ENCODE results near the gene AP3D1.
"Not testable (repeated sequence)": the region's sequence is repeated elsewhere in the genome, so short reads cannot be mapped to it uniquely, and the experiment has no call there.

Gene AP3D1

DNA sequence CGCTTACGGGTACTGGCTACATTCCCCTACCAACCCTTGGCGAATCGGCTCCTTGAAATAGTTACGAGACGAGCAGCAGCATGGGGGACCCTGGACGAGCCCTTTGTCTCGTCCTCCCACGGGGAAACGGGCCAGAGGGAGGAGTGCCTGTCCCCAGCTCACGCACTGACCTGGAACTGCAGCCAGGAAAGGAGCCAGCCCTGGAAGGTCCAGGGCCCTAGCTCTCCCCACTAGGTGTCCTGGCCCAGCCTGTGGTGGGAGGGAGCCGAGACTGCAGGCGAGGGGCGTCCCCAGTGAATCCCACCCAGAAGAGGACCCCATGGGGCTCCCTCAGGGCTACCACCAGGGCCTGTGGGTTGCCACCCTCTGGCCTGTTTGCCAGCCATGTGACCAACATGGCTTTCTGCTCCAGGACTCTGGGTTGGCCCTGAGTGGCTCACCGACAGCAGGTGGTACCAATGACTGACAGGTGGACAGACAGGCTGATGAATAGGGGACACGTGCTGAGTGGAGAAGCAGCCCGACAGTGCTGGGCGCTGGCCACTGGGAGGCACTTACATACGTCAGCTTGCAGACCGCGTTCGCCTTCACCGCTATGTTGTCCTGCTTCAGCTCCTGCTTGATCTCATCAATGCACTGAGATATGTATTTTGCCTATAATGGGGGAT is 13.2 kb downstream of the AP3D1 start:
- TF ChIP-seq, protein P1, sequence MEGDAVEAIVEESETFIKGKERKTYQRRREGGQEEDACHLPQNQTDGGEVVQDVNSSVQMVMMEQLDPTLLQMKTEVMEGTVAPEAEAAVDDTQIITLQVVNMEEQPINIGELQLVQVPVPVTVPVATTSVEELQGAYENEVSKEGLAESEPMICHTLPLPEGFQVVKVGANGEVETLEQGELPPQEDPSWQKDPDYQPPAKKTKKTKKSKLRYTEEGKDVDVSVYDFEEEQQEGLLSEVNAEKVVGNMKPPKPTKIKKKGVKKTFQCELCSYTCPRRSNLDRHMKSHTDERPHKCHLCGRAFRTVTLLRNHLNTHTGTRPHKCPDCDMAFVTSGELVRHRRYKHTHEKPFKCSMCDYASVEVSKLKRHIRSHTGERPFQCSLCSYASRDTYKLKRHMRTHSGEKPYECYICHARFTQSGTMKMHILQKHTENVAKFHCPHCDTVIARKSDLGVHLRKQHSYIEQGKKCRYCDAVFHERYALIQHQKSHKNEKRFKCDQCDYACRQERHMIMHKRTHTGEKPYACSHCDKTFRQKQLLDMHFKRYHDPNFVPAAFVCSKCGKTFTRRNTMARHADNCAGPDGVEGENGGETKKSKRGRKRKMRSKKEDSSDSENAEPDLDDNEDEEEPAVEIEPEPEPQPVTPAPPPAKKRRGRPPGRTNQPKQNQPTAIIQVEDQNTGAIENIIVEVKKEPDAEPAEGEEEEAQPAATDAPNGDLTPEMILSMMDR (IDR thresholded peaks at IDR 0.05; ENCODE audit: extremely low read depth, missing control alignments), result no peak
- no peak for DNase-seq (ENCODE audit: low spot score)

DNA sequence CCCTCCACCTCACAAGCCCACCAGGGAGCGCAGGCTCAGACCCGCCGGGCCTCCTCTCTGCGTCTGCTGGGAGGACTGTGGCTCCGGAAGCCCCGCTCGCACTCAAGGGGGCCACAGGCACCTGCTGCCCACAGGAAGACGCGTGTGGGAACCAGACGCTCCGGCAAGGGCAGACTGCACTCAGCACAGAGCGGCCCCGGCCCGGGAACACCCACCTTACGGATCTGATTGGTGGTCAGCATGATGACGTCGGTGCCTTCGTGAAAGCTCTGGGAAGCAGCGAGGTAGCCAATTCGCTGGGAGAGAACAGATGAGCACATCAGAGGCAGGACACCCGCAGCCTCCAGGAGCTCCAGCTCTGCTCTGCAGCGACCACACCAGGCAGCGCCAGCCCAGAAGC is 14.6 kb downstream of the AP3D1 start:
- no peak for DNase-seq (ENCODE audit: low spot score)
- TF ChIP-seq, protein P1 (IDR thresholded peaks at IDR 0.05; ENCODE audit: extremely low read depth, missing control alignments), result no peak

DNA sequence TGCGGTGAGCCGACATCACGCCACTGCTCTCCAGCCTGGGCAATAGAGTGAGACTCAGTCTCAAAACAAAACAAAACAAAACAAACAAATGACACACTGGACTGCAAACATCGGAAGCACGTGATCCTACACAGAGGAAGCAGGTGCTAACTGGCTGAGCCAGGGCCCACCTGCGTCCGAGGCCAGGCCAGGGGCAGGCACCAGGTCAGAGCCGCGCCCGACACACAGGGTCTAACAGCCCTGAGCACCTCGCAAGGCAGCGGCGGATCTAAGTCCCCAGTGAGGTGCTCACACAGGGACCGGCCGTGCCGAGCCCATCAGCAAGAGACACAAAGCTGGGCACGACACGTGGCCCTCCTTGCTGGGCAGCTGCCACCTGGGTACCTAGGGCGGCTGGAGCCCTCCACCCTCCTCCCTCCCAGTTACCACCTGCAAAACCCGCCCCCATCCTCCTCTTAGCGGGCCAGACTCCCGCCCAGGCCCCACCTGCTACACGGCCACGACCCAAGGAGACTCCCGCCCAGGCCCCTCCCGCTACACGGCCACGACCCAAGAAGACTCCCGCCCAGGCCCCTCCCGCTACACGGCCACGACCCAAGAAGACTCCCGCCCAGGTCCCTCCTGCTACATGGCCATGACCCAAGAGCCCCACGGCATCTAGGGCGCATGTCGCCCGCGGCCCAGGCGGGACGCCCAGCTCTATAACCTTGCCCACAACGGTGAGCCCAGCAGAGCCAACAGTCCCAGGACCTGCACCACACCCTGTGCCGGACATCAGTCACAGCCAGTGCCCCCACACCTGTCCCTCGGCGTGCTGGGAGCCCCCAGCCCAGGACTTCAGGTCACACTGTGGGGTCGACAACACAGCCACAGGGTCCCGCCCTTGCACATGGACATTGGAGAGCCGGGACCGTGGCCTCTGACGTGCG is 15.6 kb downstream of the AP3D1 start:
- DNase-seq (ENCODE audit: low spot score), result no peak
- TF ChIP-seq, protein P1 (IDR thresholded peaks at IDR 0.05; ENCODE audit: extremely low read depth, missing control alignments), result no peak

DNA sequence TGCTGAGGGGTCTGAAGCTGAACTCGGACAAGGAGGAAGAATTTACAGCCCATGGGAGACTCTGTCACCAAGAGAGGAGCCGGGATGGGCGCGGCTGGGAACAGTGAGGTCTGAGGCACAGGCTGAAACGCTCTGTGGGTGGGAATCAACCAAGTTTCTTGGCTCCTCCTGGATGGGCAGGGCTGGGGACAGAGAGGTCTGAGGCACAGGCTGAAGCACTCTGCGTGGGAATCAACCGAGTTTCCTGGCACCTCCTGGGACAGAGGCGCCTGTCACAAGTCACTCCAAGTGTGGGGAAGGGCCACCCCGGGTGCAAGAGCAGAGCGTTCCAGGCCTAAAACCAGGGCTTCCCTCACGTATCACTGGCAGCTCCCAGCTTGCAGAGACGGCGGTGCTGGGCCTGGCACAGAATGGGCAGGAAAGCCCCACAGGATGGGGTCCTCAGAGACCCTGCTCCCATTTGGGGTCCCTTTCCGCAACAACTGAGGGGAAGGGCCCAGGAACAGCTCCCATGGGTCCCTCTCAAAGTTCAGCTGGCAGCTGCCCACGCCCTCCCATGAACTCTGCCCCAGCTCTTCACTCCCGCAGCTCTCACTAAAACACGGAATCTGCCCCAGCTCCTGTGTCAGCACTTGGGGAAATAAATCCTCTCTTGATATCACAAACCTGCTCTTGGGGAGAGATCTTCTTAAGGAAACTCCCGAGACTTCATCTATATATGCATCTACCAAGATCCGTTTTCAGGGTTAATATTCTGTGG is 18.5 kb downstream of the AP3D1 start:
- DNase-seq (ENCODE audit: low spot score), result no peak
- TF ChIP-seq, protein P1 (IDR thresholded peaks at IDR 0.05; ENCODE audit: extremely low read depth, missing control alignments), result no peak

DNA sequence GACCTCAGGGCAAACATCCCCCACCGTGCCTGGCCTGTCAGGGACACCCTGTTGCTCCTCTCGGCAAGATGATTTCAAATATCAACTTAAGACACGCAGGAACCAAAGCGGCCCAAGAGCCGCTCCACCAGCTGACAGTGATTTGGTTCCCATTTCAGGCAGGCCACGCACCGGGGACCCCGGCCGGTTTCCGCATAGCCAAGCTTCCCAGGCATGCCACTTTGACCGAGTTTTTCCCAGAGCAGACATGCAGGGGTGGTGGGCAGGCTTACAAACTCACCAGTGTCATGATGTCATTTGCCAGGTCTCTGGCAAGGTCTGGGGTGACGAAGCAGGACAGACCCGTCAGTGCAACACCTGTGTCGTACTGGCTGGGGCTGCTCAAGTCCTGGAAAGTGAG is 19.2 kb downstream of the AP3D1 start:
- DNase-seq (ENCODE audit: low spot score), result no peak
- TF ChIP-seq, protein P1 (IDR thresholded peaks at IDR 0.05; ENCODE audit: extremely low read depth, missing control alignments), result no peak

DNA sequence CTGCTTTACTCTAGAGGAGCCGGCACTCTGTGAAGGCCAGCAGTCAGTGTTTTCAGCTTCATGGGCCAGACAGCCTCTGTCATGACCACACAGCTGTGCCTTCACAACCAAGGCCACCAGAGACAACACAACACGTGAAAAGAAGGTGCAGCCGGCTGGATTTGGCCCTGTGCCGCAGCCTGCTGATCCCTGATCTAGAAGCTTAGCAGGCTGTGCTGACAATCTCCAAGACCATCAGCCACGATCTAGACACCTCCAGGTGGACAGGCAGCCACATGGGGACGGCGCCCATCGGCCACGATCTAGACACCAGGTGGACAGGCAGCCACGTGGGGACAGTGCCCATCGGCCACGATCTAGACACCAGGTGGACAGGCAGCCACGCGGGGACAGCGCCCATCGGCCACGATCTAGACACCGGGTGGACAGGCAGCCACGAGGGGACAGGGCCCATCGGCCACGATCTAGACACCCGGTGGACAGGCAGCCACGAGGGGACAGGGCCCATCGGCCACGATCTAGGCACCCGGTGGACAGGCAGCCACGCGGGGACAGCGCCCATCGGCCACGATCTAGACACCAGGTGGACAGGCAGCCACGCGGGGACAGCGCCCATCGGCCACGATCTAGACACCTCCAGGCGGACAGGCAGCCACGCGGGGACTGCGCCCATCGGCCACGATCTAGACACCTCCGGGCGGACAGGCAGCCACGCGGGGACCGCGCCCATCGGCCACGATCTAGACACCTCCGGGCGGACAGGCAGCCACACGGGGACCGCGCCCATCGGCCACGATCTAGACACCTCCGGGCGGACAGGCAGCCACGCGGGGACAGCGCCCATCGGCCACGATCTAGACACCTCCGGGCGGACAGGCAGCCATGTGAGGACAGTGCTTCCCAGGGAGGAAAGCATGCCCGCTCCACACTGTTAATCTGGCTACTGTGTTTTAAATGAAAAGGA is 20.1 kb downstream of the AP3D1 start:
- not testable (repeated sequence) for DNase-seq (ENCODE audit: low spot score)
